PC-3 (cell line): ENCODE measurements around the gene CORO1C. TPM values are rescaled to one million over a fixed set of nuclear protein-coding genes. Genes with fewer than 3 reads are reported as not detected.
"Not testable (repeated sequence)": the region's sequence is repeated elsewhere in the genome, so short reads cannot be mapped to it uniquely, and the experiment has no call there.

Source experiments
- ATAC-seq: fragments of 200-7000 bp; cut with Tn5 transposase; 2 replicates; pipeline ENCODE4 v1.9.1; 2020; ENCODE audit warnings: mild to moderate bottlenecking, moderate library complexity
- BruUV-seq: library from RNA; stranded (reverse); fragments of 400-500 nt; replicated peaks from 2 replicates; lab custom pipeline; 2021; lab: Mats Ljungman, UMichigan
- CTCF ChIA-PET: fragments of 300-600 bp; sonication (Branson Sonifier 250); formaldehyde crosslinking; loops from one replicate; lab custom pipeline; 2022; ENCODE audit warnings: antibody characterized with exemption; lab: Charles Lee
- POLR2A ChIA-PET: fragments of 300-600 bp; sonication (Branson Sonifier 250); formaldehyde crosslinking; loops from one replicate; lab custom pipeline; 2022; ENCODE audit warnings: antibody characterized with exemption; ENCODE audit not compliant: unreplicated experiment; lab: Charles Lee
- DNase-seq: peaks from one replicate; pipeline ENCODE4 v3.0.0-alpha.2; 2015
- H2AFZ ChIP-seq: fragments of 300-600 bp; sonication (generic); 2 replicates; pipeline ENCODE4 v1.6.0; 2016; ENCODE audit warnings: antibody characterized with exemption, low read length
- H3F3A ChIP-seq: fragments of 300-600 bp; sonication (generic); one replicate; pipeline ENCODE4 v1.6.0; 2017; ENCODE audit warnings: antibody characterized with exemption, low read length, control low read depth, mild to moderate bottlenecking; ENCODE audit not compliant: unreplicated experiment
- H3K27ac ChIP-seq: fragments of 300-600 bp; sonication (generic); 2 replicates; pipeline ENCODE4 v1.5.1; 2016; ENCODE audit warnings: mild to moderate bottlenecking, low read length
- H3K27me3 ChIP-seq: fragments of 300-600 bp; sonication (generic); 2 replicates; pipeline ENCODE4 v1.6.1; 2016; ENCODE audit warnings: low read length, mixed read lengths
- H3K36me3 ChIP-seq: fragments of 300-600 bp; sonication (generic); 2 replicates; pipeline ENCODE4 v1.6.1; 2016; ENCODE audit warnings: low read depth, mixed run types, low read length, mixed read lengths
- H3K4me1 ChIP-seq: fragments of 300-600 bp; sonication (generic); 2 replicates; pipeline ENCODE4 v1.5.1; 2016; ENCODE audit warnings: low read length; ENCODE audit not compliant: insufficient read depth
- H3K4me2 ChIP-seq: fragments of 300-600 bp; sonication (generic); 2 replicates; pipeline ENCODE4 v1.6.0; 2016; ENCODE audit warnings: low read length
- H3K4me3 ChIP-seq: fragments of 300-600 bp; sonication (generic); 2 replicates; pipeline ENCODE4 v1.5.1; 2016; ENCODE audit warnings: mild to moderate bottlenecking, low read length, mixed read lengths
- H3K79me2 ChIP-seq: fragments of 300-600 bp; sonication (generic); 2 replicates; pipeline ENCODE4 v1.6.1; 2017; ENCODE audit warnings: low read length, mixed read lengths
- H3K9ac ChIP-seq: fragments of 300-600 bp; sonication (generic); 2 replicates; pipeline ENCODE4 v1.6.0; 2016; ENCODE audit warnings: mild to moderate bottlenecking, low read length
- H3K9me2 ChIP-seq: fragments of 300-600 bp; sonication (generic); replicated peaks from 2 replicates; pipeline ENCODE4 v1.6.1; 2016; ENCODE audit warnings: mixed run types, low read length, mixed read lengths
- H3K9me3 ChIP-seq: fragments of 300-600 bp; sonication (generic); 2 replicates; pipeline ENCODE4 v1.6.1; 2016; ENCODE audit warnings: low read length, mixed read lengths
- H4K20me1 ChIP-seq: fragments of 300-600 bp; sonication (generic); 2 replicates; pipeline ENCODE4 v1.6.1; 2016; ENCODE audit warnings: low read length, mixed read lengths
- CTCF ChIP-seq: fragments of 300-600 bp; sonication (generic); conservative IDR thresholded peaks from 2 replicates; pipeline ENCODE4 v1.5.1; 2017; ENCODE audit warnings: antibody characterized with exemption, low read depth, mild to moderate bottlenecking, low read length
- EZH2 ChIP-seq: fragments of 300-600 bp; sonication (generic); IDR thresholded peaks from one replicate; pipeline ENCODE4 v1.6.1; 2017; ENCODE audit warnings: antibody characterized with exemption, mild to moderate bottlenecking, low read length; ENCODE audit not compliant: unreplicated experiment
- EZH2phosphoT487 ChIP-seq: fragments of 300-600 bp; sonication (generic); IDR thresholded peaks from 2 replicates; pipeline ENCODE4 v1.6.1; 2018; ENCODE audit warnings: mild to moderate bottlenecking, antibody characterized with exemption, low read length, borderline replicate concordance
- intact Hi-C: fragments of 100-400 bp; cut with micrococcal nuclease; formaldehyde crosslinking; loops from 2 replicates; pipeline ENCODE4 v1.9.0; 2023
- total RNA-seq: library from RNA; depleted of rRNA; stranded (reverse); fragments of >200 nt; gene quantifications from 2 replicates; pipeline ENCODE4 v1.2.3, GENCODE V29; 2014

The CORO1C gene
- total RNA-seq, 1 experiment from 2014 or later: 179 TPM

- peaks cover 35% of the 10 kb centered on the region for H3K4me1 ChIP-seq
- intact Hi-C loops: loop anchor here (5.0 kb wide), 1 partner anchor 71 kb away; the partner anchor contains the start of genes ISCU and SART3
- no peak for ATAC-seq
- no peak within 1 kb of the TSS for H3K27ac ChIP-seq
- H3K9ac ChIP-seq: no peak within 1 kb of the TSS
- no peaks in the 10 kb centered on the region for H4K20me1 ChIP-seq
- no peaks in the 10 kb centered on the region for H3K27me3 ChIP-seq
- H3F3A ChIP-seq: peaks cover 5% of the 10 kb centered on the region
- no TSS peak for BruUV-seq
- H3K79me2 ChIP-seq: no peaks in the 10 kb centered on the region
- H3K9me2 ChIP-seq: no peaks in the 10 kb centered on the region
- no peak within 1 kb of the TSS for H3K4me2 ChIP-seq
- DNase-seq: no peak
- no peak within 1 kb of the TSS for H3K4me3 ChIP-seq
- H3K36me3 ChIP-seq: no peaks in the 10 kb centered on the region
- TF ChIP-seq EZH2 (no peak), CTCF (no peak), EZH2phosphoT487 (no peak)
- H2AFZ ChIP-seq: no peak within 1 kb of the TSS
- ChIA-PET CTCF (no interaction called here), POLR2A (no interaction called here)
- H3K9me3 ChIP-seq: no peaks in the 10 kb centered on the region
Measured at GRCh38 chr12:108633534-108634248, 97.6 kb downstream of the CORO1C start, which contains the start of gene SELPLG. SELPLG (minus strand) TSS chr12:108633894; CDS start chr12:108624307, 9,587 bp downstream.

- no peaks in the 10 kb centered on the region for H3K9me3 ChIP-seq
- H3K79me2 ChIP-seq: no peaks in the 10 kb centered on the region
- no peaks in the 10 kb centered on the region for H3K27me3 ChIP-seq
- ATAC-seq (no peak), DNase-seq (no peak)
- POLR2A ChIA-PET: no interaction called here
- H3K9me2 ChIP-seq: no peaks in the 10 kb centered on the region
- no peak overlapping the region for H2AFZ ChIP-seq
- H3K4me2 ChIP-seq: no peak overlapping the region
- intact Hi-C loops: loop anchor here (5.0 kb wide), 1 partner anchor 71 kb away; the partner anchor contains the start of genes ISCU and SART3
- CTCF ChIA-PET: no interaction called here
- H4K20me1 ChIP-seq: no peaks in the 10 kb centered on the region
- peaks cover 5% of the 10 kb centered on the region for H3F3A ChIP-seq
- H3K9ac ChIP-seq: no peak overlapping the region
- H3K36me3 ChIP-seq: no peaks in the 10 kb centered on the region
- H3K27ac ChIP-seq: no peak overlapping the region
- no TSS peak for BruUV-seq
- peaks cover 41% of the 10 kb centered on the region for H3K4me1 ChIP-seq
- no peak for TF ChIP-seq CTCF
- TF ChIP-seq EZH2: no peak
- no peak for TF ChIP-seq EZH2phosphoT487
- H3K4me3 ChIP-seq: no peak overlapping the region
Measured at GRCh38 chr12:108633081-108633533, 98.2 kb downstream of the CORO1C start.

- CTCF ChIA-PET: interaction anchor here (1.4 kb wide), 1 partner anchor 13 kb away, joined by 5 read pairs; no protein-coding TSS in a partner anchor
- H3K9me3 ChIP-seq, H3F3A ChIP-seq, H3K79me2 ChIP-seq, H3K27me3 ChIP-seq, H4K20me1 ChIP-seq, H3K9ac ChIP-seq, H2AFZ ChIP-seq, H3K36me3 ChIP-seq, POLR2A ChIA-PET, H3K9me2 ChIP-seq, H3K4me3 ChIP-seq: not testable (repeated sequence)
- ATAC-seq (peak; percentile 36), DNase-seq (peak; percentile 29)
- H3K4me2 ChIP-seq: peak overlapping the region; percentile 48
- BruUV-seq: TSS peak; percentile 77
- intact Hi-C loops: loop anchor here (2.0 to 5.0 kb wide), 2 partner anchors 14 to 69 kb away; partner anchors contain the start of genes ISCU and SART3
- peaks cover 45% of the 10 kb centered on the region for H3K4me1 ChIP-seq
- H3K27ac ChIP-seq: peak overlapping the region; percentile 86
Measured at GRCh38 chr12:108631261-108631660, 100.1 kb downstream of the CORO1C start.
